GM19043 (cell line): Measurements from ENCODE around the gene RGS2.

Experiments
- ATAC-seq: cut with Tn5 transposase; IDR thresholded peaks from one replicate; pipeline ENCODE4 v1.9.1; 2021; ENCODE audit warnings: low read depth; ENCODE audit not compliant: unreplicated experiment

Gene RGS2

DNA sequence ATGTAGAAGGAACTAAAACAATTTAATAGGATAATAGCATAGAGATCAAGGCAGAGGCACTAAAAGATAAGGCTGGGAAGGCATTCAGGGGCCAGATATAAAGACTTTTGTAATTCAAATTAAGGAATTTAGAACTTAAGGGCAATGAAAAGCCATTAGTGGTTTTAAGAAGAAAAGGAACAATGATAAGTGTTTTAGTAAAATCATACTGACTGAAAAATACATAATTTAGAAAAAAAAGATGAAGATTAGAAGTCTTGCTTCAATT, 14.1 kb upstream of the RGS2 start:
- ATAC-seq = no peak

DNA sequence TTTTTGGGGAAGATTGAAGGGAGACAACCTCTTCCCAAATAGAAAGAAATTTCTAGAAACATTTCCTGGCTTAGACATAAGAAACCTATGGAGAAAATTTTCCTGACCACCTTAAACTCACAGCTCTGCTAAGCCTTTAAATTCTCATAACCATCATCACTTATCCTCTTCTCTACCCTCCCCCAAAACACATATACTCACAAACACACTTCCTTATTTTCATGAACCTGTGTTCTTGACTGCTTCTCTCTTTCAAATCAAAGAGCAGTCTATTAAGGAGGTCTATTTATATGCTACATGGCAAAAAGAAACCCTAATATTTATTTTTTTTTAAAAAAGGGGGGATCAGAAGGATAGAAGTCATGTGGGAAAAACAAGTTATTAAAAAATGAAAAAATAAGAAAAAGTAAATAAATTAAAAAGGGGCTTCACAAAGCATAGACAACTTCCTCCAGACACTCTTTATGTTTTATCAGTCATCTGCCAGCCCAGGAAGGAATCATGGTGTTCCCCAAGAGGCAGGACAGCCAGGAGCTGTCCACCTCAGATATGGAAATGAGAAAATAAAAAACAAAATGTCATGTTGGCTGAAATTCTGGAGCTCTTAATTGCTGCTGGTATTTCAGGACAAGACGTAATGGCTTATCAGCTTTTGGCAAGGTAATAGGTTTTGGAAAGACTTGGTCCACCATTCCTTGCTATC, 12.8 kb upstream of the RGS2 start:
- no peak for ATAC-seq

DNA sequence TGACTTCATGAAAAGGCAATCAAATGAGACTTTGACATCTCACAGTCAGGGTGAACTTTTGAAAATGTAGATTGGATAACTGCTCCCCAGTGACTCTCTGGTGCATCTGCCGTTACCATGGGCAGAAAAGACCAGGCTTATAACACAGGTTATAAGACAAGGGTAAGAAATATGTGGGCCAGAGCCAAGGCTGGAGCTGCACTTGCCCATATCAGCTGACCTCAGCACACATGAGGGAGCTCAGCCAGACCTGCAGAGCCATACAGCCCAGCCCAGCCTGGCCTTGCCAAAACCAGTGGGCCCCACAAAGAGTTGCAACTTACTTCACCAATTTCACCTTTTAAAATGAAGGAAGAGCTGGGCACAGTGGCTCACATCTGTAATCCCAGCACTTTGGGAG, 11.7 kb upstream of the RGS2 start:
- no peak for ATAC-seq

DNA sequence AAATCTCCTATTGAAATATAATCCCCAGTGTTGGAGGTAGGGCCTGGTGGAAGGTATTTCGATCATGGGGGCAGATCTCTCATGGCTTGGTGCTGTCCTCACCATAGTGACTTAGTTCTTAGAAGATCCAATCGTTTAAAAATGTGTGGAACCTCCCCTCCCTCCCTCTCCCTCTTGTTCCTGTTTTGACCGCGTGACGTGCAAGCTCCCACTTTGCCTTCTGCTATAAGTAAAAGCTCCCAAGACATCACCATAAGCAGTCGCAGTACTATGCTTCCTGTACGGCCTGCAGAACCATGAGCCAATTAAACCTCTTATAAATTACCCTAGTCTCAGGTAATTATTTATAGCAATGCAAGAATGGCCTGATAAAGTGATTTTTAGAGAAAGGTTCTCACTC, 10.9 kb upstream of the RGS2 start:
- no peak for ATAC-seq

DNA sequence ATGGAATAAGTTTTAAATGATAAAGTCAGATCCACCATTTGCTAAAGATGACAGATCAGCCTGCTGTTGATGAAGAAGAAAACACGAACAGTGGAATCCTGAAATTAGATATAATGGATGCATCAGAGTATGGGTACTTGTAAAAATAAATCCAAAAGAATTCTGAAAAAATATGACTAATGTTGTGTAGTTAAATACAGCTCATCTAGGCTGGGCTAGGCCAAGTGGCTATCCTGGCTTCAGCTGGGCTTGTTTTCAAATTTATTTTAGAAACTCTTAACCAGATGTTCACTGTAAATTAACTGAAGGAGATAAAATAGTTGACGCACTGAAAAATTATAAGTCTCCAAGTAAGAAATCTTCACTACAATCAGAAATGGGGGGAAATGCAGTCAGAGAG, 7.4 kb upstream of the RGS2 start:
- no peak for ATAC-seq

DNA sequence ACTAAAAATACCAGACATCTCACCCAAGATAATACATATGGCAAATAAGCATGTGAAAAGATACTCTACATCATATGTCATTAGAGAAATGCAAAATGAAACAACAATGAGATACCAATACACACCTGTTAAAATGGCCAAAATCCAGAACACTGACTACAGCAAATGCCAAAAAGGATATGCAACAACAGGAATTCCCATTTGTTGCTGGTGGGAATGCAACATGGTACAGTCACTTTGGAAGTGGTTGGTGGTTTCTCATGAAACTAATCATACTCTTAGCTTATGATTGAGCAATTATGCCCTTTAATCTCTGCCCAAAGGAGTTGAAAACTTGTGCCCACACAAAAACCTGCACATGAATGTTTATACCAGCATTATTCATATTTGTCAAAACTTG, 6.4 kb upstream of the RGS2 start:
- no peak for ATAC-seq

DNA sequence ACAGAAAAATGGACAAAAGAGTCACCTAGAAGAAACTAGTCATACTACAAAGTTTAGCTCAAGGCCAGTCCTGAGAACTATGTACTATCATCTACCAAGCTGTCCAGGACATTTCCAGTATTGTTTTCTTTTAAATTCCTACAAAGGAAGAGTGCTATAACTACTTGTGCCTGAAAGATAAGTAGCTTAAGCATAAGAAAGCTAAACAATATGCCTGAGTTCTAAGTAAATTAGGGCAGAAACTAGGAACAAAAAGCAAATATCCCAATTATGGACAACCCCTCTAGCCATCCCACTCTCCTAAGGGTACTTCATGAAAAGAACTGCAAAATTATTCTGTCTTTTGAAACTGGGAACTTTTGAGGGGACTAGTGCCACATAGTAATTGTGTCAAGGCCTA, 5.3 kb upstream of the RGS2 start:
- ATAC-seq = no peak

DNA sequence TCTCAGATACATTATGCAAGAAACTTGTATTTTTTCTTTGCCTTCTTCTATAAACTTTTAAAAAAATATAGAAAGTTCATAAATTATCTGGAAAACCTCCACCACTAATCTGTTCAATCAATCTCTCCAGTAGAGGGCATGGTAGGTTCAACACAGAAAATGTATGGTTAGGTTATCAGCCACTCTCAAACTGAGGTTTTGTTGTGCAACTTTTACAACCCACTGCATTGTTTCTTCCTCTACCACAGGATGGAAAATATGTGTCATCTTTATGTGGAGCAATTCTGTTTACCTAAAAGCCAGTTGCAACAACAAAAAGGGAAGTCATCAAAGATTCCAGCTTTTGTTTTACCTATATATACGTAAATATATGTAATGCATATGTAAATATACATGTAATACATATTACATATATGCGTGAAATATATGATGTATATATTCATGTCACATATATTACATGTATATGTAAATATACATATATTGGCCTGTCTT, 3.0 kb upstream of the RGS2 start:
- ATAC-seq = peak; percentile 23

DNA sequence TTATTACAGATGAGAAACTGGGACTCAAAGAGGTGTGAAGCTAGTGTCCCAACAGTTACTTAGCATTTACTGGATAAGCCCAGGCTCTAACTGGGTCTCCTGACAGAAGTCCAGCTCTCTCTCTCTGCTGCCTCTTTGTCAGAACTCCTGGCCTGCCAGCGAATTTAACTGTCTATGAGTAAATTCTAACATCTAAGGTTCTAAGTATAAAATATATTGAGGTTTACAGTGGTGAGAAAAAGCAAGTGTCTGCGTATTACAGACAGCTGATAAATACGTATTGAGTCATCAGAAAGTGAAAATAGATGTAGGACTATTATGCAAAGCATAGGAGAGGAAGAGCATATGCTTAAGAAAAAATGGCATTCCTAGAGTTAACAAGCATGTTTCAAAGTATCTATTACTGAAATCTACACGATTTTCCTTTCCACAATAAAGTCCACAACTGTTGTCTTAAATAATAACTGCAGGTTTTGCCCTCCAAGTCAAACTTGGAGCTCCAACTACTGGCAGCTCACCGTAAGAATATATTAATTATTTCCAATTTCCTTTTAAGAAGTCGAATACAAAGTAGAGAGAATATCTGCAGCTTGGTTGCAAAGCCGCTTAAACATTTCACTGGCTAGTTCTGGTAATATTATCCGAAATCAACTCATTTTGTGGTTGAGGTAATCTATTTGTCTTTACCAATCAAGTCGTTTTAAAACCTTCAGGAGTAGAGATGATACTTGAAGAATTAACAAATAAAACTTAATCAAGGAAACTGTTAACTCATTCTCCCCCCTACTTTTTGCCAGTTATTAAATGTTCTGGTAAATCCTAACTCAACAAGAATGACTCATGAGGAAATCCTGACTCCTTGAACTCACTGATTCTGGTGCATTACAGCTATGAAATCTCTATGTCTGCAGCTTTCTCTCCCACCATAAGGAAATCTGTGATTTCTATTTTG, 1.4 kb upstream of the RGS2 start:
- peak; percentile 29 for ATAC-seq

DNA sequence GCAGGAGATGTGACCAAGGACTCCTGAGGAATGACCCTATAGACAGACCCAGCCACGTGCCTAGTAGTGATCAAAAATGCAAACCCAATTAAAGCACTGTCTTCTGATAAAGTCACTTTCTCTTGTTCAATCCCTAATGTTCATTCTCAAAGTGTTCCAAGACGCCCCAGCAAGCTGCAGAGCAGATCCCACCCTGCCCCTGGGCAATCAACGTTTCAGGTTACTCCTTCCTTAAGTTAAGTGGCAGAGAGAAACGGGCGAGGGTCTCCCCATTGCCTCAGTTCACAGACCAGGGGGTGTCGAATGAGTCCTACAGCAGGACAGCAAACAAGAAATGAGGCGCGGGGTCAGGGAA, 699 bp upstream of the RGS2 start:
- no peak for ATAC-seq

DNA sequence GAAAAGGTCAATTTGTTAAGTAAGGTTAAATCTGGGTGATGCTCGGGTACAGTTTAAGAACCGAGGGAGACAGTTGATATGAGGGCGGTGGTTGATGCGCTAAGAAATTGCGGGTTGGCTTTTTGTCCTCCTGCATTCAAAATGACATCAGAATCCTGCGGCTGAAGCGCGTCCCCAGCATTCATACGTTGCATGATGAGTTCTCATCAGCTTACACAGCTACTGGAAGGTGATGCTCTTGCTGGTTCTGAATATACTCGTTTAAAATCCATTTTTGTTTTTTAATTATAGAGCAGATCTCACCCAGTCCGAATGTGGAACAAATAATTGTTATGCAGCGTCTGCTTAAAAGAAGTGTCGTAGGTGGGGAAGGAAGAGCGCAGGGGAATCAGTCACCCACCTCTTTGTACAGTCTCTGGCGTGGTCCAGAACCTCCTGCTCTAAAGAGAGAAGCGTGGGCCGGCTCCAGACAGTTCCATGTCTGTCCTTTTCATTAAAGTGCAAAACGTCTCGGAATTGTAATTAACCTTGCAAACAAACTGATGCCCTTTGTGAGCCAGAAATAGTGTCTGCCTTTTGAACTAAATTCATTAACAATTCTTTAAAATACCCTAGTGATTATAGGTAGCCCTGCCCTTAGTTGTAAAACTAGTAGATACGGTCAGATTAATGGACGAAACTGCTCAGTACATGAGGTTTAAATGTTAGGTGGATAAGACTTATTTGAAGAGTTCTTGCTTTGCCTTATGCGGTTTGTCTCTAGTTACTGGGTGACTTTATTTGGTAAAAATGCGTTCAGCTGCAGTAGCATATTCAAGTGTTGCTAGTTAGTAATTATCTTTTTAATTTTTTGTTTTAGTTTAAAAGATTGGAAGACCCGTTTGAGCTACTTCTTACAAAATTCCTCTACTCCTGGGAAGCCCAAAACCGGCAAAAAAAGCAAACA, 741 bp downstream of the RGS2 start:
- no peak for ATAC-seq

DNA sequence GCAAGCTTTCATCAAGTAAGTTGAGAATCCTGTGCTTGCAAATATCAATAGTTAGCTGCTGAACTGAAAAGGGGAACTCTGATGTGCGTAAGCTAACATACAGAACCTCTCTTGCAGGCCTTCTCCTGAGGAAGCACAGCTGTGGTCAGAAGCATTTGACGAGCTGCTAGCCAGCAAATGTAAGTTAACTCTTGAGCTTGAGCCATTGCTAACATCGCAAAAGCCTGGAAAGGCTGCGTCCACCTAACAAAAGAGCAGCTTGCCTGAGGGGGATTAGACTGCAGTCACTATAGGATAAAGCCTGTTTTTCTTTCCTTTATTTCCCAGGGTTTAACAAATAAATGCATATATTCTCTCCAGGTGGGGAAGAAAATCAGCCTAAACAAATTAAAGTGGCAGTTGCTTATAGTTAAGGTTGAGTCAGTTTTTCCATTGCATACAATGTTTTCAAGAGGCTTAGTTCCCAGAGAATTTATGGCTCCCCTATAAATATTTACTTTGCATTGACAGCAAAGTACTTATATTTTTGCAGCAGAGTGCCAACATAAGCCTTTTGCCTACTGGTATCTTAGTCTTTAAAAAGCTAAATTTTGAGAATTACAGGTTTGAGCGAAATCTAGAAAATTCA, 1.5 kb downstream of the RGS2 start:
- peak; percentile 25 for ATAC-seq

DNA sequence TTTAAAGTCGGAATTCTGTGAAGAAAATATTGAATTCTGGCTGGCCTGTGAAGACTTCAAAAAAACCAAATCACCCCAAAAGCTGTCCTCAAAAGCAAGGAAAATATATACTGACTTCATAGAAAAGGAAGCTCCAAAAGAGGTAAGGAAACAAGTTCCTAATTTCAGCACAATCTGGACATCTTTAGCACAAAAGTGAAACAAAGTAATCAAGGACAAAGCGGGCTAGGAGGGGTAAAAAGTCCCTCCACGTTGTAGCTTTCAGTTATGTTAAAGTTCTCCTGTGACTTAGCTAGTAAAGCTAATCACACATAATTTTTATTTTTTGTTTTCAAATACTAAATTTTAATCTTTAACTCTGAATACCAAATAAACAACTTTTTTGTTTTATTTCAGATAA, 2.2 kb downstream of the RGS2 start:
- ATAC-seq = no peak

DNA sequence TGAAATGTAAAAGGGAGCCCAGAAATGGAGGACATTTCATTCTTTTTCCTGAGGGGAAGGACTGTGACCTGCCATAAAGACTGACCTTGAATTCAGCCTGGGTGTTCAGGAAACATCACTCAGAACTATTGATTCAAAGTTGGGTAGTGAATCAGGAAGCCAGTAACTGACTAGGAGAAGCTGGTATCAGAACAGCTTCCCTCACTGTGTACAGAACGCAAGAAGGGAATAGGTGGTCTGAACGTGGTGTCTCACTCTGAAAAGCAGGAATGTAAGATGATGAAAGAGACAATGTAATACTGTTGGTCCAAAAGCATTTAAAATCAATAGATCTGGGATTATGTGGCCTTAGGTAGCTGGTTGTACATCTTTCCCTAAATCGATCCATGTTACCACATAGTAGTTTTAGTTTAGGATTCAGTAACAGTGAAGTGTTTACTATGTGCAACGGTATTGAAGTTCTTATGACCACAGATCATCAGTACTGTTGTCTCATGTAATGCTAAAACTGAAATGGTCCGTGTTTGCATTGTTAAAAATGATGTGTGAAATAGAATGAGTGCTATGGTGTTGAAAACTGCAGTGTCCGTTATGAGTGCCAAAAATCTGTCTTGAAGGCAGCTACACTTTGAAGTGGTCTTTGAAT, 2.9 kb downstream of the RGS2 start:
- no peak for ATAC-seq

DNA sequence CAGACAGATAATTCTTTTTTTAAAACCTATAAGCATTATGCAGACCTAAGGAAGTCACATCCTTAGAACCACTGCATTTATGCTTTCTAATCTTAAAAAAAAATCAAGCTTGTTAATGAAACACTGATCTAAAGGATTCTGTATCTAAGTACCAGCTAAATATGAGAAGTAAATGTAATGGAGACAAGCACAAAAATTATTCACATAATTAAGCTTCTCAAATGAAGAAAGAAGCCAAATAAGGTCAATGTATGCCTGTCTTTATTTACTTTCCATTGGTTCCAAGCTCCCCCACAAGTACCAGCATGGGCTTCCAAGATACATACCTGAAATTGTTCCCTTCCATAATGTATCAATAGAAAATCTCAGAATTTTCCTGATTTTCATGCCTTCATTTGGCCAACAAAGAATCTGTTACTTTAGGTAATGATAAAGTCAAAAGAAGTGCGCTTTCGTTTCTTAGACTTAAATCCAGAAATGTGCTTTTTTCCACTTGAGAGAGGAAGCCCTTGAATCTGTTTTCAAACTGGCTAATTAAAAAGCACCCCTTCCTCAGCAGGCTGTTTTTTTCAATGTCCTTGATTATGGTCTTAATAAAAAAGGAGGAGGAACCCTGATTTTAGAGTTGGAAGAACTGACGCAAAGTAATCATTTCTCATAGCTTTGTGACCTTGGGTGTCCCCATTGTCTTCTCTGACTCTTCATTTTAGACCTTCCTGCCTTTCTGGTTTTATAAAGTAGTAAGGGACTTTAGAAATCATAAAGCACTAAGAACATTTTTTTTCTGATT, 3.8 kb downstream of the RGS2 start:
- ATAC-seq = no peak

DNA sequence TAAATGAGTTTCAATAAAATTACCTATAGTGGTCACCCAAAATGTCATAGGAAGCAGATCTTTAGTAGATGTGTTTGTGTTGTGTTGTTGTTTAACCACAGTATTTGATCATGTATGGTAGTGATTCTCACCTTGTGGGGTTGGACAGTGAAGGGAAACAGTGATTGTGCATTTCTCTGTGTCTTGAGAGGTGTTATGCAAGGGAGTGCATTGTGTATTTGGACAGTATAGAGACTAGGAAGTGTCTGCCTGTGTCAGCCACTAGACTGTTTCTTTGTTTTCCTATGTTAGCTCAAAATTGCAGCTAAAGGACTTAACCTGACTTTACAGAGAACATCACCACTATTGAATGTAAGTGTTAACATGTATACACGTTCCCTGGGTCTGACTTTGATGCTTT, 6.0 kb downstream of the RGS2 start:
- ATAC-seq = no peak

DNA sequence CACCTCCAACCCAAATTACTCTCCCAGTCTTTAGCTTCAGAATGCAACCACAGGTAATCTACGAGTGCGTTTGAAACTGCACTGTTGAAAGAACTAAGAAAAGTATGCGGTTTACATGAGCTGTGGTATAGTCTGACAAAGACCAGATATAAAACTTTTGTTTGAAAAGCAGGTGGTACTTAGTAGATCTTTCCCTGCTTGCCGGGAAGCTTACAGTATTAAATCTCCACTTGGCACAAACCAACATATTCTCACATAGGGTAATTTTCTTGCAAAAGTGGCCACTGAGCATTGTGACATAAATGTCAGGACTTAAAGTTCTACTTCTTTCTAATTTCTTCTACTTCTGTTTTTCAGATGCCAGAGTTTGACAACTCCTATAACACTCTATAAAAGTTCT, 8.4 kb downstream of the RGS2 start:
- no peak for ATAC-seq

DNA sequence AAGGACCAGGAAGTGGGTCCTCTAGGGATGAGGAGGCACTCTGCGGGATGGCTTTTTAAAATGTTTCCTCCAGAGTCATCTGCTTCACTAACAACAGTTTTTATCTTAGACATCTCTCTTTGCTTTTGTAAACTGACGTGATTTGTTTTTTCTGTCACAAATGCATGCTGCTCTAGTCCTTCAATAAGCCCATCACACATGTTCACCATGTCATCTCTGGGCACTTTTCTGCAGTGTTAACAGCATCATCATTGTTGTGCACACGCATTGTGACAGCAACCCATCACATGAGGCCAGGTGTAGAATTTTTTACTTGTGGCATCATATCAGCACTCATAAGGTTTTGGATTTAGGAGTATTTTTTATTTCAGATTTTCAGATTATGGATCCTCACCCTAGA, 12.5 kb downstream of the RGS2 start:
- ATAC-seq = no peak

DNA sequence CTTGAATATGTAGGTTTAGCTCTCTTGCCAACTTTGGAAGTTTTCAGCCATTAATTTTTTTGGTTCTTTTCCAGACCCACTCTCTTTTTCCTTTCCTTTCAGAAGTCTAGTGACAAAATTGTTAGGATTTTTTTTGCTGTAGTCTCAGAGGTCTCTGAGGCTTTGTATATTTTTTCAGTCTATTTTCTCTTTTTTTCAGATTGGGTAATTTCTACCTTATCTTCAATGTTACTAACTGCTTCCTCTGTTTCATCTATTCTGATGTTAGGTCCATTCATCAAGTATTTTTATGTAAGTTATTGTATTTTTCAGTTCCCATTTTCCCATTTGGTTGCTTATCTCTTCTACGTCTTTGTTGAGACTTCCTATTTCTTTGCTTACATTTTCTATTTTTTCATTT, 15.7 kb downstream of the RGS2 start:
- ATAC-seq = no peak
